PC-3 (cell line): ENCODE results near the gene PRR36. TPM values are rescaled to one million over a fixed set of nuclear protein-coding genes. Genes with fewer than 3 reads are reported as not detected.

Experiments
- ATAC-seq: fragments of 200-7000 bp; cut with Tn5 transposase; 2 replicates; pipeline ENCODE4 v1.9.1; 2020; ENCODE audit warnings: mild to moderate bottlenecking, moderate library complexity
- BruUV-seq: library from RNA; stranded (reverse); fragments of 400-500 nt; replicated peaks from 2 replicates; lab custom pipeline; 2021; lab: Mats Ljungman, UMichigan
- CTCF ChIA-PET: fragments of 300-600 bp; sonication (Branson Sonifier 250); formaldehyde crosslinking; loops from one replicate; lab custom pipeline; 2022; ENCODE audit warnings: antibody characterized with exemption; lab: Charles Lee
- POLR2A ChIA-PET: fragments of 300-600 bp; sonication (Branson Sonifier 250); formaldehyde crosslinking; loops from one replicate; lab custom pipeline; 2022; ENCODE audit warnings: antibody characterized with exemption; ENCODE audit not compliant: unreplicated experiment; lab: Charles Lee
- DNase-seq: peaks from one replicate; pipeline ENCODE4 v3.0.0-alpha.2; 2015
- H2AFZ ChIP-seq: fragments of 300-600 bp; sonication (generic); 2 replicates; pipeline ENCODE4 v1.6.0; 2016; ENCODE audit warnings: antibody characterized with exemption, low read length
- H3F3A ChIP-seq: fragments of 300-600 bp; sonication (generic); one replicate; pipeline ENCODE4 v1.6.0; 2017; ENCODE audit warnings: antibody characterized with exemption, low read length, control low read depth, mild to moderate bottlenecking; ENCODE audit not compliant: unreplicated experiment
- H3K27ac ChIP-seq: fragments of 300-600 bp; sonication (generic); 2 replicates; pipeline ENCODE4 v1.5.1; 2016; ENCODE audit warnings: mild to moderate bottlenecking, low read length
- H3K27me3 ChIP-seq: fragments of 300-600 bp; sonication (generic); 2 replicates; pipeline ENCODE4 v1.6.1; 2016; ENCODE audit warnings: low read length, mixed read lengths
- H3K36me3 ChIP-seq: fragments of 300-600 bp; sonication (generic); 2 replicates; pipeline ENCODE4 v1.6.1; 2016; ENCODE audit warnings: low read depth, mixed run types, low read length, mixed read lengths
- H3K4me1 ChIP-seq: fragments of 300-600 bp; sonication (generic); 2 replicates; pipeline ENCODE4 v1.5.1; 2016; ENCODE audit warnings: low read length; ENCODE audit not compliant: insufficient read depth
- H3K4me2 ChIP-seq: fragments of 300-600 bp; sonication (generic); 2 replicates; pipeline ENCODE4 v1.6.0; 2016; ENCODE audit warnings: low read length
- H3K4me3 ChIP-seq: fragments of 300-600 bp; sonication (generic); 2 replicates; pipeline ENCODE4 v1.5.1; 2016; ENCODE audit warnings: mild to moderate bottlenecking, low read length, mixed read lengths
- H3K79me2 ChIP-seq: fragments of 300-600 bp; sonication (generic); 2 replicates; pipeline ENCODE4 v1.6.1; 2017; ENCODE audit warnings: low read length, mixed read lengths
- H3K9ac ChIP-seq: fragments of 300-600 bp; sonication (generic); 2 replicates; pipeline ENCODE4 v1.6.0; 2016; ENCODE audit warnings: mild to moderate bottlenecking, low read length
- H3K9me2 ChIP-seq: fragments of 300-600 bp; sonication (generic); replicated peaks from 2 replicates; pipeline ENCODE4 v1.6.1; 2016; ENCODE audit warnings: mixed run types, low read length, mixed read lengths
- H3K9me3 ChIP-seq: fragments of 300-600 bp; sonication (generic); 2 replicates; pipeline ENCODE4 v1.6.1; 2016; ENCODE audit warnings: low read length, mixed read lengths
- H4K20me1 ChIP-seq: fragments of 300-600 bp; sonication (generic); 2 replicates; pipeline ENCODE4 v1.6.1; 2016; ENCODE audit warnings: low read length, mixed read lengths
- CTCF ChIP-seq: fragments of 300-600 bp; sonication (generic); conservative IDR thresholded peaks from 2 replicates; pipeline ENCODE4 v1.5.1; 2017; ENCODE audit warnings: antibody characterized with exemption, low read depth, mild to moderate bottlenecking, low read length
- EZH2 ChIP-seq: fragments of 300-600 bp; sonication (generic); IDR thresholded peaks from one replicate; pipeline ENCODE4 v1.6.1; 2017; ENCODE audit warnings: antibody characterized with exemption, mild to moderate bottlenecking, low read length; ENCODE audit not compliant: unreplicated experiment
- EZH2phosphoT487 ChIP-seq: fragments of 300-600 bp; sonication (generic); IDR thresholded peaks from 2 replicates; pipeline ENCODE4 v1.6.1; 2018; ENCODE audit warnings: mild to moderate bottlenecking, antibody characterized with exemption, low read length, borderline replicate concordance
- intact Hi-C: fragments of 100-400 bp; cut with micrococcal nuclease; formaldehyde crosslinking; loops from 2 replicates; pipeline ENCODE4 v1.9.0; 2023
- total RNA-seq: library from RNA; depleted of rRNA; stranded (reverse); fragments of >200 nt; gene quantifications from 2 replicates; pipeline ENCODE4 v1.2.3, GENCODE V29; 2014

PRR36 gene
- total RNA-seq, 1 experiment from 2014 or later = 2.5 TPM

DNA sequence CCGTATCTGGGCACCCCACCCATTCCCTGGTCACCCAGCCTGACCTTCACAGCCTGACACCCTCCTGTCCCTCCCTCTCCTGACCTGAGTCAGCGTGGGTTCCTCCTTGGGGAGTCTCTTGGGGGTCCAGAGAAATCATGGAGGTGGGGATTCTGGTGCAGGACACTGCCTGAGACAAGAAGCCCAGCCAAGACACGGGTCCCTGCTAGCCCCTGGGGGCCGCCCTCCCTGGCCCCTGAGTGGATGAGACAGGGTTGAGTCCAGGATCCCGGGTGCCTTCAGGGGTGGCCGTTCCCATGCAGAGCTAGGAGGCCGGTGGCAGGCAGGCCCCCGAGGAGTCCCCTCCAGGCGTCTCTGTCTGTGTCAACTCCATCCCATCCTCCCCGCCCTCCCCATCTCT lies 31.1 kb upstream of the PRR36 start:
- Histone ChIP-seq H3K4me2 (peak overlapping the region; percentile 96), H4K20me1 (0 out of 2 replicates have a peak, but pooled peaks cover 3% of the 10 kb centered on the region), H3K27me3 (no peaks in the 10 kb centered on the region), H3F3A (peaks cover 11% of the 10 kb centered on the region), H3K9me2 (no peaks in the 10 kb centered on the region), H3K9ac (peak overlapping the region; percentile 87; the same call in 1 of the 2 replicates), H2AFZ (no peak overlapping the region), H3K4me1 (peaks cover 20% of the 10 kb centered on the region), H3K9me3 (no peaks in the 10 kb centered on the region), H3K4me3 (peak overlapping the region; percentile 77), H3K27ac (no peak overlapping the region), H3K79me2 (peaks cover 54% of the 10 kb centered on the region), H3K36me3 (peaks cover 6% of the 10 kb centered on the region; the same call in 1 of the 2 replicates)
- ATAC-seq = no peak
- intact Hi-C loops = no loop called here
- BruUV-seq = no TSS peak
- TF ChIP-seq EZH2phosphoT487 (no peak), EZH2 (no peak), CTCF (no peak)
- DNase-seq = no peak
- ChIA-PET POLR2A (no interaction called here), CTCF (no interaction called here)

GRCh38 chr19:7904074-7905020 lies 30.2 kb upstream of the PRR36 start:
- no peaks in the 10 kb centered on the region for H3K27me3 ChIP-seq
- peaks cover 54% of the 10 kb centered on the region for H3K79me2 ChIP-seq
- ChIA-PET POLR2A (interaction anchor here (0.6 to 1.0 kb wide), 3 partner anchors 16 to 35 kb away, joined by 3 to 4 read pairs (median 3); no protein-coding TSS in a partner anchor), CTCF (interaction anchor here (0.5 to 2.0 kb wide), 4 partner anchors 11 to 336 kb away, joined by 3 to 23 read pairs (median 6); partner anchors contain the start of gene SNAPC2)
- no peak for DNase-seq
- TF ChIP-seq EZH2 (no peak), EZH2phosphoT487 (no peak), CTCF (no peak)
- H3K4me3 ChIP-seq = peak overlapping the region; percentile 77
- 0 out of 2 replicates have a peak, but pooled peaks cover 3% of the 10 kb centered on the region for H4K20me1 ChIP-seq
- peak overlapping the region; percentile 11; the same call in 1 of the 2 replicates for H3K27ac ChIP-seq
- ATAC-seq = peak; percentile 31
- peak overlapping the region; percentile 96 for H3K4me2 ChIP-seq
- BruUV-seq = no TSS peak
- H3K36me3 ChIP-seq = no peaks in the 10 kb centered on the region; the same call in 1 of the 2 replicates
- peak overlapping the region; percentile 64 for H2AFZ ChIP-seq
- no peaks in the 10 kb centered on the region for H3K9me2 ChIP-seq
- H3K9me3 ChIP-seq = no peaks in the 10 kb centered on the region
- H3K9ac ChIP-seq = peak overlapping the region; percentile 87
- intact Hi-C loops = loop anchor here (5.0 kb wide), 1 partner anchor 623 kb away; no protein-coding TSS in a partner anchor
- peaks cover 20% of the 10 kb centered on the region for H3K4me1 ChIP-seq
- H3F3A ChIP-seq = peaks cover 11% of the 10 kb centered on the region
